Measurements from ENCODE around the gene PTDSS2. TPM values are rescaled to one million over a fixed set of nuclear protein-coding genes. Genes with fewer than 3 reads are reported as not detected.
A peak's percentile ranks its signal among the peaks of the same experiment; 100 is the strongest.

PTDSS2 gene
- total and polyA plus RNA-seq, 2 of the 13 experiments (the other 11 are each of a cell fraction or from before 2014, with no cell fraction given) = 21.7 to 26.4 TPM

DNA sequence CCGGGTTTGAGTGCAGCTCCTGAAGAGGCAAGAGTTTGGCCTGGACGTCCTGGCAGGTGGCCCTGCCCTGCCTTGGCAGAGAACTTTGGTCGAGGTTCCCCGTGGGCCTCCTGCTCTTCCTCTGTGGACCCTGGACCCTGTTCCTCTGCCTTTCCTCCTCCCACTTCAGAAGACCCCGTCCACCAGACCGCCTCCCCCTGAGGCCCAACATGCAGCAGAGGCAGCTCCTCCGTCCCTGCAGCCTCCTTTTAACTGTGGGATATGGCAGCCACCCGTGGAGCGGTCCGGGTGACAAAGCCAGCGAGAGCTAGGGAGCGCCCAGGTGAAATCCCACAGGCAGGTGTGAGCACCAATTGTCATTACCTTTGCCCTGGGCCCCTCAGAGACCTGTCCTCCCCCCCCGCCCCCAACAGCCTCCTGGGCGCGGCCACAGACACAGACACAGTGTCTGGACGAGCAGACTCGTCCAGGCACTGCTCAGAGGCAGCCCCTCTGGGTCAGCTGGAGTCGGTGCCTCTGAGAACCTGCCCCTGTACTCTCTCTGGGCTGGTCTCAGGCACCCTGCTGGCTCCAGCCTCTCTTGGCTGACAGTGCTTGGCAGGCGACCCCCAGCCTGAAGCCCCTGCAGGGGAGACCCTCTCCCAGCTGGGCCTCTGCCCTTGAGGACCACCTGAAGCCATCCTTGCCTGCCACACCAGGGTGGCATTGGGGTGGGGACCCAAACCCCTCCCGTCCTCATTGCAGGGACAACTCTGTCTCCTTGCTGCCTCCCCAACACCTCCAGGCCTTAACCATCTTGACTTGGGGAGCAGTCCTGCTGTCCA is 4.1 kb upstream of the PTDSS2 start (continued):
- TF ChIP-seq ELF3 (CRISPR knock-in tag; IDR thresholded peaks at IDR 0.05) = peak; percentile 47; the same call in 1 of the 2 replicates
- TF ChIP-seq, protein P1, sequence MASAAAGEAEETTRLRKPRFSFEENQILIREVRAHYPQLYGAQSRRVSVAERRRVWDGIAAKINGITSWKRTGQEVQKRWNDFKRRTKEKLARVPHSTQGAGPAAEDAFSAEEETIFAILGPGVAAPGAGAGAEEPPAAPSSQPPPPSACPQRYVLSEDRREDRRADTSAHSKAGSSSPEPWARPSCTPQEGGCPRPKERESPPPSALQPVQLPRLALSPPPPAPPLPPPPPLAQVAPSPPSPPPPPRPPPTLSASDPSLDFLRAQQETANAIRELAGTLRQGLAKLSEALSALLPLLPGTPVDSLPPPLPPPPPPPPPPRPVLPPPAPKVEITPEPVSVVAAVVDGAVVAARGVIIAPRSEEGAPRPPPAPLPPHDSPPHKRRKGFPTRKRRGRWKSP (CRISPR knock-in tag; IDR thresholded peaks at IDR 0.05) = no peak
- 0 out of 2 replicates have a peak, but pooled peaks have one; percentile 70 for TF ChIP-seq ZC3H4 (CRISPR knock-in tag; IDR thresholded peaks at IDR 0.05; ENCODE audit: borderline replicate concordance)
- TF ChIP-seq, protein P2, sequence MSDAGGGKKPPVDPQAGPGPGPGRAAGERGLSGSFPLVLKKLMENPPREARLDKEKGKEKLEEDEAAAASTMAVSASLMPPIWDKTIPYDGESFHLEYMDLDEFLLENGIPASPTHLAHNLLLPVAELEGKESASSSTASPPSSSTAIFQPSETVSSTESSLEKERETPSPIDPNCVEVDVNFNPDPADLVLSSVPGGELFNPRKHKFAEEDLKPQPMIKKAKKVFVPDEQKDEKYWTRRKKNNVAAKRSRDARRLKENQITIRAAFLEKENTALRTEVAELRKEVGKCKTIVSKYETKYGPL (CRISPR knock-in tag; IDR thresholded peaks at IDR 0.05) = no peak
- no peak for TF ChIP-seq KAT2B (IDR thresholded peaks at IDR 0.05; ENCODE audit: borderline replicate concordance, low read depth, low read length)
- TF ChIP-seq GPN1 (CRISPR knock-in tag; IDR thresholded peaks at IDR 0.05; ENCODE audit: borderline replicate concordance) = no peak
- no peak for TF ChIP-seq GPBP1L1 (CRISPR knock-in tag; IDR thresholded peaks at IDR 0.05)
- TF ChIP-seq CHD4 (IDR thresholded peaks at IDR 0.05; ENCODE audit: borderline replicate concordance, low read length) = no peak
- TF ChIP-seq AFF4 (CRISPR knock-in tag; IDR thresholded peaks at IDR 0.05) = no peak
- TF ChIP-seq, protein P3, sequence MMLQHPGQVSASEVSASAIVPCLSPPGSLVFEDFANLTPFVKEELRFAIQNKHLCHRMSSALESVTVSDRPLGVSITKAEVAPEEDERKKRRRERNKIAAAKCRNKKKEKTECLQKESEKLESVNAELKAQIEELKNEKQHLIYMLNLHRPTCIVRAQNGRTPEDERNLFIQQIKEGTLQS (CRISPR knock-in tag; IDR thresholded peaks at IDR 0.05) = no peak
- TF ChIP-seq HOXA5 (CRISPR knock-in tag; IDR thresholded peaks at IDR 0.05) = no peak
- no peak for TF ChIP-seq ZNF782 (CRISPR knock-in tag; IDR thresholded peaks at IDR 0.05; ENCODE audit: borderline replicate concordance)
- no peak for TF ChIP-seq KLF6 (CRISPR knock-in tag; IDR thresholded peaks at IDR 0.05)
- no peak for TF ChIP-seq ZNF501 (CRISPR knock-in tag; IDR thresholded peaks at IDR 0.05)
- TF ChIP-seq DR1 (CRISPR knock-in tag; IDR thresholded peaks at IDR 0.05) = no peak
- no peak for TF ChIP-seq FIP1L1 (IDR thresholded peaks at IDR 0.05; ENCODE audit: borderline replicate concordance, insufficient read depth, low read depth, low read length)
- TF ChIP-seq MTA3 (CRISPR knock-in tag; IDR thresholded peaks at IDR 0.05) = no peak
- TF ChIP-seq NPAS2 (CRISPR knock-in tag; IDR thresholded peaks at IDR 0.05; ENCODE audit: borderline replicate concordance) = no peak
- TF ChIP-seq, protein P4, sequence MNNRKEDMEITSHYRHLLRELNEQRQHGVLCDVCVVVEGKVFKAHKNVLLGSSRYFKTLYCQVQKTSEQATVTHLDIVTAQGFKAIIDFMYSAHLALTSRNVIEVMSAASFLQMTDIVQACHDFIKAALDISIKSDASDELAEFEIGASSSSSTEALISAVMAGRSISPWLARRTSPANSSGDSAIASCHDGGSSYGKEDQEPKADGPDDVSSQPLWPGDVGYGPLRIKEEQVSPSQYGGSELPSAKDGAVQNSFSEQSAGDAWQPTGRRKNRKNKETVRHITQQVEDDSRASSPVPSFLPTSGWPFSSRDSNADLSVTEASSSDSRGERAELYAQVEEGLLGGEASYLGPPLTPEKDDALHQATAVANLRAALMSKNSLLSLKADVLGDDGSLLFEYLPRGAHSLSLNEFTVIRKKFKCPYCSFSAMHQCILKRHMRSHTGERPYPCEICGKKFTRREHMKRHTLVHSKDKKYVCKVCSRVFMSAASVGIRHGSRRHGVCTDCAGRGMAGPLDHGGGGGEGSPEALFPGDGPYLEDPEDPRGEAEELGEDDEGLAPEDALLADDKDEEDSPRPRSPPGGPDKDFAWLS (CRISPR knock-in tag; IDR thresholded peaks at IDR 0.05; ENCODE audit: borderline replicate concordance) = no peak
- no peak for TF ChIP-seq ZSCAN12 (CRISPR knock-in tag; IDR thresholded peaks at IDR 0.05)
